HFFc6 (cell line): ENCODE results near the gene MON1B. TPM values are rescaled to one million over a fixed set of nuclear protein-coding genes. Genes with fewer than 3 reads are reported as not detected.
A peak's percentile ranks its signal among the peaks of the same experiment; 100 is the strongest.
"Not testable (repeated sequence)": the region's sequence is repeated elsewhere in the genome, so short reads cannot be mapped to it uniquely, and the experiment has no call there.

ENCODE experiments used
- DNase-seq: peaks from one replicate; pipeline ENCODE4 v3.0.0-alpha.2; 2018
- H3K27ac Mint-ChIP-seq: 2 replicates; pipeline ENCODE4 v1.8.0; 2020; ENCODE audit warnings: mild to moderate bottlenecking, mixed read lengths
- H3K27me3 Mint-ChIP-seq: 2 replicates; pipeline ENCODE4 v1.8.0; 2021; ENCODE audit warnings: mild to moderate bottlenecking, moderate library complexity, mixed read lengths; ENCODE audit not compliant: insufficient read depth
- H3K36me3 Mint-ChIP-seq: 2 replicates; pipeline ENCODE4 v1.8.0; 2021; ENCODE audit warnings: low read depth, mixed read lengths
- H3K4me1 Mint-ChIP-seq: 2 replicates; pipeline ENCODE4 v1.8.0; 2020; ENCODE audit warnings: low read depth, mixed read lengths
- H3K4me3 Mint-ChIP-seq: 2 replicates; pipeline ENCODE4 v1.8.0; 2020; ENCODE audit warnings: mild to moderate bottlenecking, moderate library complexity, mixed read lengths
- H3K9me3 Mint-ChIP-seq: 2 replicates; pipeline ENCODE4 v1.8.0; 2020; ENCODE audit warnings: mild to moderate bottlenecking, mixed read lengths
- CTCF ChIP-seq: fragments of 200-600 bp; sonication (generic); IDR thresholded peaks from 2 replicates; pipeline ENCODE4 v1.5.0; 2021; ENCODE audit warnings: antibody characterized with exemption, mild to moderate bottlenecking
- total RNA-seq, 6 experiments: library from RNA; stranded (reverse); fragmentation: NEBNext Ultra II Directional; extraction: Animal tissue kit (Norgen Biotek cat#: 25700); gene quantifications; 2 replicates in 1 of 6; 3 replicates in 5 of 6; pipeline ENCODE4 v1.2.3, GENCODE V29; 2021

The MON1B gene
- total RNA-seq, 6 experiments from 2014 or later, result 28.7 to 36.5 (median 33.0) TPM

GRCh38 chr16:77171745-77172635, 19.0 kb upstream of the MON1B start:
- DNase-seq, result peak; percentile 60
- Mint-ChIP-seq H3K36me3 (no peaks in the 10 kb centered on the region), H3K4me3 (no peak overlapping the region), H3K27me3 (peaks cover 2% of the 10 kb centered on the region; the same call in 1 of the 2 replicates), H3K27ac (no peak overlapping the region), H3K9me3 (no peaks in the 10 kb centered on the region), H3K4me1 (no peaks in the 10 kb centered on the region)
- peak; percentile 90 for TF ChIP-seq CTCF

DNA sequence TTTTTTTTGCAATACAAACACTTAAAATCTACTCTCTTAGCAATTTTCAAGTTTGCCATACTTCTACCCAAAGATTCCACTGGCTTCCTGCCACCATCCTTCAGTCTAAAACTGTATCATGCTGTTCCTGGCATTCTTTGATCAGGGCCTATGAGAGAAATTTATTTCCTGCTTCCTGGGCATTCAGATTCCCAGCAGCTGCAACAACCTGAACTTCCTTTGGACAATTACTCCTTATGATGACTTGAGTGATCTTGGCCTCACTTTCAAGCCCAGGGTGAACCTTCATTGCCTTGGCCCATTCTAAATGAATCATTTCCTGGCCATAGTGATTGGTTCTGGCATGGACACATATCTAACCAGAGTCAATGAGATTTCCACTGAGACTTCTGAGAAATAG, 18.0 kb upstream of the MON1B start:
- Mint-ChIP-seq H3K27me3 (peaks cover 2% of the 10 kb centered on the region; the same call in 1 of the 2 replicates), H3K27ac (no peak overlapping the region), H3K9me3 (no peaks in the 10 kb centered on the region), H3K36me3 (no peaks in the 10 kb centered on the region), H3K4me3 (no peak overlapping the region), H3K4me1 (no peaks in the 10 kb centered on the region)
- no peak for TF ChIP-seq CTCF
- DNase-seq, result no peak

DNA sequence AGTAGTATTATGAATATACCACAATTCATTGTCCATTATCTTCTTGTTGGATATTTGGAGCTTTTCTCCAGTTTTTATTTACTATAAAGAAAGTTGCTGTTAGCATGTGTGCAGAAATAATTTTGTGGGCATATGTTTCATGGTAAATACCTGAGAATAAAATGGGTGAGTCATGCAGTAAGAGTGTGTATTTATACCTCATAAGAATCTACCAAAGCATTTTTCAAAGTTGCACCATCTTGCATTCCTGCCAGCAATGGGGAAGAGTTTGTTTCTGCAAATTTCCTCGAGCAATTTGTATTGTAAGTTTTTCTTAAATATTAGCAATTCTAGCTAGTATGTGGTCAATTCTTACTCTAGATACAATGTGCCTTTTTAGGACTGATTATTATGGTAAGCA, 7.9 kb upstream of the MON1B start:
- Mint-ChIP-seq H3K36me3 (no peaks in the 10 kb centered on the region), H3K4me3 (no peak overlapping the region), H3K9me3 (no peaks in the 10 kb centered on the region), H3K27me3 (no peaks in the 10 kb centered on the region), H3K27ac (no peak overlapping the region), H3K4me1 (no peaks in the 10 kb centered on the region)
- no peak for TF ChIP-seq CTCF
- no peak for DNase-seq

DNA sequence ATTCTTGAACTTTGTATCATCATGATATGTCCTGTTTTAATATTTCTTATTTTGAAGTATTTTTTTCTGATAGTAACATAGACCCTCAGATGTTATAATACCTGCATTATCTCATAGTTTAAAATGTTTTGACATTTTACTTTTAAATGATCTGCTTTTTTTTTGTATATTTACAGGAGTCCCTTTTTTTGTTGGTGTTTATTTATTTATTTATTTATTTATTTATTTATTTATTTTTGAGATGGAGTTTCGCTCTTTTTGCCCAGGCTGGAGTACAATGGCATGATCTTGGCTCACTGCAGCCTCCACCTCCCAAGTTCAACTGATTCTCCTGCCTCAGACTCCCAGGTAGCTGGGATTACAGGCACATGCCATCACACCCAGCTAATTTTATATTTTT, 4.7 kb upstream of the MON1B start:
- not testable (repeated sequence) for H3K4me3 Mint-ChIP-seq, H3K27ac Mint-ChIP-seq, H3K9me3 Mint-ChIP-seq, H3K4me1 Mint-ChIP-seq, H3K36me3 Mint-ChIP-seq, H3K27me3 Mint-ChIP-seq, DNase-seq

GRCh38 chr16:77190190-77190477, 856 bp upstream of the MON1B start:
- Mint-ChIP-seq H3K9me3 (no peaks in the 10 kb centered on the region), H3K27ac (peak overlapping the region; percentile 99), H3K4me1 (peaks cover 15% of the 10 kb centered on the region), H3K4me3 (peak overlapping the region; percentile 90), H3K36me3 (peaks cover 7% of the 10 kb centered on the region), H3K27me3 (peaks cover 3% of the 10 kb centered on the region; the same call in 1 of the 2 replicates)
- DNase-seq, result no peak
- no peak for TF ChIP-seq CTCF

- peaks cover 3% of the 10 kb centered on the region; the same call in 1 of the 2 replicates for H3K27me3 Mint-ChIP-seq
- H3K27ac Mint-ChIP-seq, result peak overlapping the region; percentile 99
- DNase-seq, result no peak
- peaks cover 15% of the 10 kb centered on the region for H3K4me1 Mint-ChIP-seq
- H3K36me3 Mint-ChIP-seq, result peaks cover 7% of the 10 kb centered on the region
- no peak for TF ChIP-seq CTCF
- no peaks in the 10 kb centered on the region for H3K9me3 Mint-ChIP-seq
- peak overlapping the region; percentile 90 for H3K4me3 Mint-ChIP-seq
Observed at GRCh38 chr16:77191259-77191969, 424 bp downstream of the MON1B start.
